HG03039 (cell line): ENCODE measurements around the gene USP54.
"Not testable (repeated sequence)": the region's sequence is repeated elsewhere in the genome, so short reads cannot be mapped to it uniquely, and the experiment has no call there.

Experiments
- ATAC-seq: cut with Tn5 transposase; IDR thresholded peaks from one replicate; pipeline ENCODE4 v1.9.1; 2021; ENCODE audit warnings: mild to moderate bottlenecking, moderate library complexity; ENCODE audit not compliant: unreplicated experiment

The USP54 gene

DNA sequence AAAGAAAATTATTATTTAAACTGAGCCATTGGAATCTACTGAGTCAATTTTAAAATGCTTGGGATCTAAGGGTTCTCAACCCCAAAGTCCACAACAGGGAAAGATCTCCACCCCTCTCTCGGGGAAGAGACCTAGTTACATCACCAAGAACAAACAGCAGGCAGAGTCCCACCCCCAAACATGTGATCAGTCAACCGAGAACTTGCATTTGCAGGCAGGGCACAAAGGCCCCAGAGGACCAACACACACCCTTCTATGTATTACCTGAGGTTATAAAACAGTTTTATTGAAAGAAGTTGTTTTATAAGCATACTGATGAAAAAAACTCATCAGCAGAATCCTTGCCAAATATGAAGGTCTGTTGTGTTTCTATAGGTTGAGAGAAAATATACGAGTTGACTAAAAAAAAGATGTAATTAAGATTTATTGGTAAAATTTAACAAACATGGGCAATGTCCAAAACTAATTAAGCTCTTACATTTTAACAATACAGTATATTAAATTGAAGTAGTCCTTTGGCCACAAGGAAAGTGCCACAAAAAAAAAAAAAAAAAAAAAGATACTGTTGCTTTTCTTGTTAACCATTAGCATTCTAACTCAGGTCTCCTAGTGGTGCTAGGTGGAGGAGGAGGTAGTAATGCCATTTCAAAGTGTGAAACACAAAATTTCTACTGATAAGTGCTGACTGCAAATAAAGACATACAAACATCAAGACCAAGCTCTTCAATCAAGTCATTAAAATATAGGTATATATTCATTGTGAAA is 975 bp upstream of the USP54 start:
- ATAC-seq, result no peak

DNA sequence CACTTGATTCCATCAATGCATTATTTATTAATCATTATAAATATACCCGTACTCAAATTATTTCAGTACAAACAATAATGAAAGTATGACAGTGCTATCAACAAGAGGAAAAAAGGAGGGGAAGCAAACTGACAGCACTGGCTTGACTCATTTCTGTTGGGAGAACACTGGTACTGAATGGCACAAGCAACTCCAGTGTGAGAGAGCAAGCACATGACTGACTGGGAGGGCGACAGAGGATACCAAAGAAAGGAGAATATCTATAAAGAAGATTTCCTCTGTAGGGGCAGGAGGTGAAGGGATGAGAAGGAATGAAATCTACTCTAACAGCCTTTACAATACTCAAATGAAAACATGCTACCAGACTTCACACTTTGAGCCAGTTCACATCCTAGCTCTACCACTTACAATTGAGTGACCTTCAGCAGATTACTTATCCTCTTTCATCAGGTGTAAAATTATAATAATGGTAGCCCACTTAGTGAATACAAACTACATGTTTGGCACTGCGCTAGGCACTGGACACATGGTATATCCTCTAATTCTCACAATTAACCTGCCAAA is 1.5 kb downstream of the USP54 start:
- no peak for ATAC-seq

DNA sequence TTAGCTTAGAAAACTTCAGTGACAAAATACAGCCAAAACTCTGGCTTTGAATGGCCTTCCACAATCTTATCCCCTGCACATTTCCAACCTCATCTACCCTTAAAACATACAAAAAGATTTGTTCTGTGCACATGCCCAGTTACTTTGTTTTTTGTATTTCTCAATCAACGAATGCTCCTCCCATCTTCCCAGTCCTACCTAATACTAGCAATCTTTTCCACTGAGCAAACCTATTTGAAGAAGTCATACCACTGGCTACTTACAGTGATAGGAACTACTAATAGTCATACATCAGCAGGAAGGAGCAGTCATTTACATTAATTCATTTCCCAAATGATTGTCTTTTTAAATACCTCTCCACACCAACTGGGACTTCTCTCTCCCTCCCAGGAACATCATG is 2.5 kb downstream of the USP54 start:
- ATAC-seq, result no peak

DNA sequence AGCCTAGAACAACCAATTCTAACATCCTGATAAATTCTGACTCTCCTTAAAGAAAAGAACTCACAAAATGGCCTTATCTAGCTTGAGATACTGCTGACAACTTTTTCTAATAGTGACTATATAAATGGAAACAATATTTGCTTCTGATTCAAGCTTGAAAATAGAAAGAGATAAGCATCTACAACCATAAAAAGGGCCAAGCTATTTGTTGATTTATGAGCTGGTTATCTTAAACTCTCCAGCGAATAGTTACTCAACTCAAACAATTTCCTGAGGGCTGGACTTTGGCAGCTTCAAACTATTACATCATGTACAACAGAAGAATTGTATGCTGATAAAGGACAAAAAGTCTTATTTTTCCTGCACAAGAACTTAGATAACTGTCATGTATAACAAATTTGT is 4.6 kb downstream of the USP54 start:
- no peak for ATAC-seq

DNA sequence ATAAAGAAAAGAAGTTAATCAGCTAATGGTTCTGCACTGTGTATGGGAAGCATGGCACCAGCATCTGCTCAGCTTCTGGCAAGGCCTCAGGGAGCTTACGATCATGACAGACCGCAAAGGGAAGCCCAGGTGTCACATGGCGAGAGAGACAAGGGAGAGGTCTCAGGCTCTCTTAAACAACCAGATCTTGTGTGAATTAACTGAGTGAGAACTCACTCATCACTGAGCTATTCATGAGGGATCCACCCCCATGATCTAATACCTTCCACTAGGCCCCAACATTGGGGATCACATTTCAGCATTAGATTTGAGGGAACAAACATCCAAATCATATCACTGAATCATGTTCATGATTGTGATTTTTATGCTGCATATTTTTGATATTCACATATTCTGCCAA is 5.8 kb downstream of the USP54 start:
- ATAC-seq, result no peak

DNA sequence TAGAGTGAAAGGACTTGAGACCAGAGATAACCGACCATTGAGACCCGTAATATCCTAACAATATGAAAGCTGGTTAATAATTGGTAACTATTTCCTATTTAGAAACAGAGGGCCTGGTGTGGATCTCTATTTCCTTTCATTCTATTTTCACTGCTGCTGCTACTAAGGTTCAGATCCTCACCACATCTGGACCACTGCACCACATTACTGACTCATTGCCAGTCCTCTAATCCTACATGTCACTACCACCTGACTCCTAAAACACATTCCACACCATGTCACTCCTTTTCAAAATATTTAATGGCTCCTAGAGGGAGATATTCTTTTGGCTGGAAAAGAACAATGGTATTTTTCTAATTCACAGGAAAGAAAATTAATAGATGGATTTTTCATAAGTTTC is 6.4 kb downstream of the USP54 start:
- no peak for ATAC-seq

DNA sequence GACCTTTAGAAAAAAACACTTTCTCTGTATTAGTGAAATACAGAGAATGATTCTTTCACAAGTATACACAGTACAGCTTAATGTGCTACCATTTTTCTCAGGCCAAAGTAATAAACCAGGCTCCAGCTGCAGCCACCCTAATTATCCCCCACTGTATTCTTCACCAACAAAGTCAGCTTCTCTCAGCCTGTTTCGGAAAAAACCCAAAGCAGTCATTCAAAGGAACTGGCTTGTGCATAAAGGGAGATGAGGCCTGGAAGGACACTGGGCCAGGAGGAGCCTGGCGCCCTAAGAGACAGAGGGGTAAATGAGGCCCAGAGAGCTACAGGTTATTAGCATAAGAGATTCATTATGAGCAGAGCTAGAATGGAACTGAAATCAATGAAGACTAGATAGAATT is 9.2 kb downstream of the USP54 start:
- no peak for ATAC-seq

DNA sequence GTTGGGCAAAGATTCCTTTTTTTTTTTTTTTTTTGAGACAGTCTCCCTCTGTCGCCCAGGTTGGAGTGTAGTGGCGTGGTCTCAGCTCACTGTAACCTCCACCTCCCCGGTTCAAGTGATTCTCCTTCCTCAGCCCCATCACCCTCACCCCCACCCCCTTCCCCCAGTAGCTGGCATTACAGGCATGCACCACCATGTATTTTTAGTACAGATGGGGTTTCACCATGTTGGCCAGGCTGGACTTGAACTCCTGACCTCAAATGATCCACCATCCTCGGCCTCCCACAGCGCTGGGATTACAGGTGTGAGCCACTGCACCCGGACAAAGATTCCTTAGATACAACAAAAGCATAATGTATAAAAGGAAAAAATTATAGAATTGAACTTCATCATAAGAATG is 12.2 kb downstream of the USP54 start:
- ATAC-seq, result not testable (repeated sequence)

DNA sequence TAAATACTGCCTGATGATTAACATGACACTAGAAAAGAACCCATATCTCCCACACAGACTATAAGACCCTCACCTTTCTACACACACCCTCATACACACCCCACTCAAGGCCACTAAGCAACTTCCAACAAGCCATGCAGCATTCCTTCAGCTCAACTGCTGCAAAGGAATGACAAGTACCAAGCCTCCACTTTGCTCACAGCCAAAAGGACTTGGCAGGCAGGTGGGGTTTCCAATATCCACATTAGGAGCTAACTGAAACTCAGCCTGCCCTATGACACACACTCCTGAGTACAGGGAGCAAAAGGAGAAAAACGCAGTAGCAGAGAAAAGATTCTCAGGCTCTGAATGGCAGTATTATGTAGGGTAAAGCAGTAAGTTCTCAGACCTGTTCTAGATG is 13.4 kb downstream of the USP54 start:
- ATAC-seq, result no peak

DNA sequence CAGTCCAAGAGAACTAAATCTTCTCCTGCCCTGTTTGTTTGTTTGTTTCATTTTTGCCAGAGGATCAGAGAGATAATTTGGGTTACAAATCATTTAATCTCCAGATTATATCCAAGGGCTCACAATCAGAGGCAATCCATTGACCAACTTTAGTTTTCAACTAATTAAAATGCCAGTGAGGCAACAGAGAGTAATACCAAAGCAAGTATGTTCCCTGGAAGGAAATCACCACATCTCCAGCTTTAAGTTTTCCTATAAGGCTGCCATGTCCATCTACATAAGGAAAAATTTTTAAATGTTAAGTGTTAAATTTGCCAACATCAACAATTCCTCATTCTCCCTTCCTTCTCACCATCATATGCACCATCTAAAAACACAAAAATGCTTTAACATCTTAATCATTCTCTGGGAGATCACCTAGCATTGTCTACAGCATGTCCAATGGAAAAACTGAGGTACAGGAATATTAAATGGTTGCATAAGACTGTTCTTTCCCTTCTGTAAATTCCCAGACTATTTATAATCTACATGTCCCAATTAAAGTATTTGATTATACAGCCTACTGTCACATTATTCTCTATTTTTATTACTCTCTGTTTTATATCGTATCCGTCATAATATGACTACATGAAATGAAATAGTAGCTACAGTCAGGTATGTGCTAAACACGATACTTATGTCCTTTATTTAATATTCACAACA is 14.1 kb downstream of the USP54 start:
- no peak for ATAC-seq

DNA sequence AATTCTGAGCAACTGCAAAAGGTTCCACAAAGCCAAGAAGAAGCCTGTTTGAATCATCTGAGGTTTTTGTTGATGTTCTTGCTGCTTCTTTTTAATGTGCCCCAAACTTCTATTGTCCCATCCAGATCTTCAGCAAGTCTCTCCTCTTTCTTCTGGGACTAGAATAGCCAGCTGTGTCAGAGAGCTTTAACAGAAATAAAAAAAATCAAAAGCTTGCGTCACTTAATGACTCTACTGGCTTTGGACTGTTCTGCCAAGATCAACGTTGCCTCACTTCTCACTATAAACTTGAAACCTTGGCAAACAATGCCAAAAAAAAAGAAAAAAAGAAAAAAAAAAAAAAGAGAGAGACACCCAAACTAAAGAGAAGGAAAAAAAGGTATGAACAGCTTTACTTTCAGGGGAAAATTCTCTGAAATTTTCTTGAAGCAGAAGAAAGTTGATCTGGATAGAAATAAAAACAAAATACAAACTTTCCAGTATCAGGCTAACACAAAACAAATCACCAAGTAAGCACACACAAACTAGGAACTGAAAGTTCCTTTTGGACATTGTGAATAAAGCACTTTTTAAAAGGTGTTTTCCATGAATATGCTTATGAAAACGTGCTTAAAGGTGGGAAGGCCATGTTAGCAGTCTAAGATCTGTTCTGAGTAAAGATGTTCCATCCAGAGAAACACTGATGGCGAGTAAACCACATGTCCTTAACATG is 14.8 kb downstream of the USP54 start:
- ATAC-seq, result no peak

DNA sequence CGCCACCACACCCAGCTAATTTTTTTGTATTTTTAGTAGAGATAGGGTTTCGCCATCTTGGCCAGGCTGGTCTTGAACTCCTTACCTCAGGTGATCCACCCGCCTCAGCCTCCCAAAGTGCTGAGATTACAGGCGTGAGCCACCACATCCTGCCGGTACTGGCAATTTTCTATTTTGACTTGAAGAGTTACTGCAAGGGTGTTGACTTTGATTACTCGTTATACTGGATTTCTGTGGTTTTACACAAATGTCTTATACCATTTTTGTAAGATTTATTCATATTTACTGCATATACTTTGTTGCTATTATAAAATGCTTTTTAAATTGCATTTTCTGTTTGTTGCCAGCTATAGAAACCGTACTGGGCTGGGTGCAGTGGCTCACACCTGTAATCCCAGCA is 24.1 kb downstream of the USP54 start:
- ATAC-seq, result not testable (repeated sequence)

DNA sequence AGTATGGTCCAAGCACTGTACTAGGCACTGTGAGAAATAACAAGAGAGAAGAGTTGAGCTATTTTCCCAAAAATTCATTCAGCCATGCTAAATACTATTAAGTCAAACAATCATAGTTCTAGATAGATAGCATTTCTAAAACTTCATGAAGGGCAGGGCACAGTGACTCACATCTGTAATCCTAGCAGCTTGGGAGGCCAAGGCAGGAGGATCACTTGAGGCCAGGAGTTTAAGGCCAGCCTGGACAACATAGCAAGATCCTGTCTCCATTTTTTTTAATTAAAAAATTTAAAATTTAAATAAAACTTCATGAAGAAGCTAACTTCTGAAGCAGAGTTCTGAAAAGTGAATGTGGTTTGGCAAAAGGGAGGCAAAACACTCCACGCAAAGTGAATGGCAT is 29.9 kb downstream of the USP54 start:
- no peak for ATAC-seq

DNA sequence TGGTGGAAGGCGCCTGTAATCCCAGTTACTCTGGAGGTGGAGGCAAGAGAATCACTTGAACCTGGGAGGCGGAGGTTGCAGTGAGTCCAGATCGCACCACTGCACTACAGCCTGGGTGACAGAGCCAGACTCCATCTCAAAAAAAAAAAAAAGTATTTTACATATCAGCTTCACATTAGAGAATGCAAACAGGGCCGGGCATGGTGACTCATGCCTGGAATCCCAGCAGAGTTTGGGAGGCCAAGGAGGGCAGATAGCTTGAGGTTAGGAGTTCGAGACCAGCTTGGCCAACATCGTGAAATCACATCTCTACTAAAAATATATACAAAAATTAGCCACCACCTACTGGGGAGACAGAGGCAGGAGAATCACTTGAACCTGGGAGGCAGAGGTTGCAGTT is 31.6 kb downstream of the USP54 start:
- no peak for ATAC-seq

DNA sequence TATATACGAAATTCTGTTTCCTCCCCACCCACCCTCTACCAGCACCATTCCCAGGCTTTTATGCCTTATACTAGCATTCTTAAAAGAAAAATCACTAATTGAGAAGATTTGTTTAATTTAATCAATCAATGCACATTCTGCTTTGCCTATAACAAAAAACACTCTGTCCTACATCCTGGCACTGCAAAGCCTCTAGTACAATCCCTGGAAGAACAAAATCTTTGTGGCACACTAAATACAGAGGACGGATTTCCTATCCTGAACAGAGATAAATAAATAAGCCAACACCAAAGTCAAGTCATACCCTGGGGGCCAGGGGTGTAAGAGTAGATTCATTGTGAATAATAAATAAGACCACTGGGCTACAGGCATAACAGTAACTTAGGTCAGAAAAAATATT is 34.3 kb downstream of the USP54 start:
- no peak for ATAC-seq

DNA sequence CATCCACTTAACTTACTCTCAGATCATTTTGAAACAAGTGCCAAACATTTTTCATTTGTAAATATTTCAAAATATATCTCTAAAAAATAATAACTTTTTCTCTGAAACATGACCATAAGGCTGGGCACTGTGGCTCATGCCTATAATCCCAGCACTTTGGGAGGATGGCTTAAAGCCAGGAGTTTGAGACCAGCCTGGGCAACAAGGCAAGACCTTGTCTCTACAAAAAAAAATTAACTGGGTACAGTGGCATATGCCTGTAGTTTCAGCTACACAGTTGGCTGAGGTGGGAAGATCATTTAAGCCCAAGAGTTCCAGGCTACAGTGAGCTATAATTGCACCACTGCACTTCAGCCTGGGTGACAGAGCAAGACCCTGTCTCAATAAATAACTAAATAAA is 36.4 kb downstream of the USP54 start:
- ATAC-seq, result no peak

DNA sequence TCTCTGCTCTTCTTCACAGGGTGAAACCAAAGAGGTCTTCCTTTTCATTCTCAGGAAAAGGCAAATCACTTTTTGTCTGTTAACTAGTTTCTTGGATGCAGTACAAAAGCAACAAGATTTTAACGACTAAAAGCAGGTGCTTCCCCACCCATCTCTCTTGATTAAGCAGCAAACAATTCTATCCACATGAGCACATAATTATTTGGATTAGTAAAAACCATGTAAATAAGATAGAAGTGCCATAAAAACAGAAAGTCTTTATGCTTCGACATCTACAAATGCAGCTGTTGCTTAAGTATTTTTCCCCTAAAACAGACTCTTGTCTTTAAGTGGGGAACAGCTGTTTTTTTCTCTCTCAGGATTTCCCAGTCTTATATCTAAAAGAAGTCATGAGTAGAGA is 37.4 kb downstream of the USP54 start:
- ATAC-seq, result no peak

DNA sequence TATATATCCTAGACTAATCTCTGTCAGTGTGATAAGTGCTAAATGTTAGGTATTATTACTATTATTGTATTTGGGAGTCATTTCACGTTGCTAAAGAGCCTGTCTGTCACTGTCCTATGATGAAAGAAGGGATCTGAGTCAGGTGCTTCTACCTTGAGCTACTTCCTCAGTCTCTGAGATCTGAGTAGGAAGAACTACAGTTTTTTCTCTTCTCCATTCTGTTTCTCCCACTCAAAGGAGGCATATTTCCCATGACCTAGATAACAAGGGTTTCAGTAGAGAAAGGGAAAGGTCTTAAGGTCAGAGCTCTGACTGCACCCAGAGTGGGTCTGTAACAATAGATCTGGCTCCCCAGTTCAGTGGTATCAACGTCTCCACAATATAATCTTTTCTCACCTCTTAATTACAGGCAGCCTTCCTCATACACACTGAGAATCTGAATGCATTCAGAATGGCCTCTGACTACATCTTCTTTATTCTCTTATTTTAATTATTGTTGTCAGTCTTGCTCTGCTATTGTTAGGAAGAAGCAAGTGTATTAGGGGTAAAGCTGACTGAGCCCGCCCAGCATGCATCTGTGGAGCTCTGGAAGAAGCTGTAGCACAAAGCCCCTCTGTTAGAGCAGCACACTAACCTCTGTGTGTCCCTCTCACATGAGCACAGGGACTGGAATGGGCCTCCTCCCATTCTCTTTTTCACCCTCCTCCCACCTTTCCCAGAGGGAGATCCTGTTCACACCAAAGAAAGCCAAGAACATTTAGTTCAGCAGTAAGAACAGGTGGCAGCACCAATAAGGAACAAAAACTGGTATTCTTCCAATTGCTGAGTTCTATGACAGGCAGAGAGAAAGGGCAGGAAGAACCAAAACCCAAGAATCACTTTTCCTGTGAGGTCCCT is 38.1 kb downstream of the USP54 start:
- ATAC-seq, result no peak

DNA sequence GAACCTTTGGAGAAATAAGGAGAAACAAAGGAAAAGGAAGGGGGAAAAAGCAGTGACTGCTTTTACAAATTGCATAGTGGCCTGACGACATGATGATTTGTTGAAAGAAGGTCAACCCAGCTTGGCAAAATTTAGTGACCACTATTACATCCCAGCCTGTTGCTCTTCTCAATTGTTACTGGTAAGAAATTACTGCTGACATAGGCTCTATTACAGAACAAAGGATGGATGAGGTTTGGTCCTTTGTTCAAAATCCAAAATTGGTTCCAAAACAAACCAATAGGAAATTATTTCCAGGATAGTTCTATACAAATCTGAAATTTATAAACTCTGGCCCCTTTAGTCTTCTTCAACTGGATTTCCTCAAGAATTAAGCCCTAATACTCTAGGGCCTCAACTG is 39.6 kb downstream of the USP54 start:
- no peak for ATAC-seq

DNA sequence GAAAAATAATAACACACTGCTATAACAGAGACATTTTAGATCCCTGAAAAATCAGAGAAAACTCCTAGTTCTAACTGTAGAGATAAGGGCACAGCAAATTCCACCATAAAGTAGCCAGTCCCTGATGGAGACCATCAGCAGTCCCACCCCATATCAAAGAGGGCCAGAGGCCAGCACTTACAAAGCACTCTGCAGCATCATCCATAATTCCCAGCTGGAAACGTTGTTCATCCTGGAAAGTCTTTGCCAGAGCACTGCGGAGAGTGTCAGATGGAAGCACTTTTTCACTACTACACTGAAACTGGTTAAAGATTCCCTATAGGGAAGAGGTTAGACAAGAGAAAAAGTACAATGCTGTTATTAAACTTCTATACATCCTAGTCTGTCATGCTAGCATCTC is 45.8 kb downstream of the USP54 start:
- ATAC-seq, result no peak

DNA sequence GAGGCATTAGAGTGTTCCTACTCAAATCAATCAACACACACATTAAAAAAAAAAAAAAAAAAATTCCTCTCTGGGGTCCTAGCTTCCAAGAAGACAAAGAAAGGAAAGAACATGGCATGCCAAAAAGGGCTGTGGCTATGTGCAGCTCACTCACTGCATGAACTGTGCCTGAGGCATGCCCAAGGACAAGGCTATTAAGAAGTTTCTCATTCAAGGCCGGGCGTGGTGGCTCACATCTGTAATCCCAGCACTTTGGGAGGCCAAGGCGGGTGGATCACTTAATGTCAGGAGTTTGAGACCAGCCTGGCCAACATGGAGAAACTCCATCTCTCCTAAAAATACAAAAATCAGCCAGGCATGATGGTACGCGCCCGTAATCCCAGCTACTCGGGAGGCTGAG is 53.4 kb downstream of the USP54 start:
- ATAC-seq, result no peak
